Colonic mucosa (tissue), 4 donors: Measurements from ENCODE around the gene FAM219A. TPM values are rescaled to one million over a fixed set of nuclear protein-coding genes. Genes with fewer than 3 reads are reported as not detected.
A peak's percentile ranks its signal among the peaks of the same experiment; 100 is the strongest.

Experiments
- DNase-seq: peaks from one replicate; pipeline ENCODE4 v3.0.0-alpha.2; 2020
- H3K27ac ChIP-seq: fragments of 200-600 bp; one replicate; pipeline ENCODE4 v1.8.0; 2021
- H3K27me3 ChIP-seq: fragments of 200-600 bp; one replicate; pipeline ENCODE4 v1.8.0; 2021
- H3K36me3 ChIP-seq: fragments of 200-600 bp; one replicate; pipeline ENCODE4 v1.8.0; 2021
- H3K4me1 ChIP-seq: fragments of 200-600 bp; one replicate; pipeline ENCODE4 v1.8.0; 2021; ENCODE audit warnings: mild to moderate bottlenecking
- H3K4me3 ChIP-seq: fragments of 200-600 bp; one replicate; pipeline ENCODE4 v1.8.0; 2021
- H3K9ac ChIP-seq, 2 donors: one replicate each; pipeline ENCODE4 v1.7.0; 2013; ENCODE audit warnings: control low read depth in 2 of 2, low read depth in 2 of 2, low read length in 2 of 2
- H3K9me3 ChIP-seq: fragments of 200-600 bp; one replicate; pipeline ENCODE4 v1.8.0; 2021
- CTCF ChIP-seq: fragments of 200-600 bp; IDR thresholded peaks from one replicate; pipeline ENCODE4 v1.8.0; 2022; ENCODE audit warnings: antibody characterized with exemption, mild to moderate bottlenecking
- intact Hi-C: fragments of 100-400 bp; cut with DNase I; formaldehyde crosslinking; loops from one replicate; pipeline ENCODE4 v1.14.1; 2022
- total RNA-seq, 2 donors: library from RNA; stranded (reverse); fragmentation: NEBNext Ultra II Directional in 1 of 2; extraction: Animal tissue kit (Norgen Biotek cat#: 25700) in 1 of 2; gene quantifications; one replicate each; pipeline ENCODE4 v1.2.1, GENCODE V29; 2021
- donor health status: healthy.
- donor health status: DM: no; HTN: no; CAD: no.
- donor health status: DM: no; HTN: no; CAD: no.

FAM219A gene
- total RNA-seq, 2 donors from 2014 or later, result 6.3 to 7.5 TPM

GRCh38 chr9:34437006-34437925 is 21.1 kb downstream of the FAM219A start:
- H3K27me3 ChIP-seq, result no peaks in the 10 kb centered on the region
- H3K9me3 ChIP-seq, result no peaks in the 10 kb centered on the region
- TF ChIP-seq CTCF, result peak; percentile 73
- H3K27ac ChIP-seq, result no peak overlapping the region
- intact Hi-C loops, result loop anchor here (2.0 to 5.0 kb wide), 3 partner anchors 64 to 155 kb away; no protein-coding TSS in a partner anchor
- H3K36me3 ChIP-seq, result no peaks in the 10 kb centered on the region
- DNase-seq, result peak; percentile 65
- H3K4me1 ChIP-seq, result no peaks in the 10 kb centered on the region
- H3K4me3 ChIP-seq, result no peak overlapping the region
- H3K9ac ChIP-seq, result no peak overlapping the region

GRCh38 chr9:34431667-34432066 is 26.7 kb downstream of the FAM219A start:
- no peak for TF ChIP-seq CTCF
- Histone ChIP-seq H3K27ac (no peak overlapping the region), H3K27me3 (no peaks in the 10 kb centered on the region), H3K9ac (no peak overlapping the region), H3K9me3 (no peaks in the 10 kb centered on the region), H3K4me1 (no peaks in the 10 kb centered on the region), H3K36me3 (no peaks in the 10 kb centered on the region), H3K4me3 (no peak overlapping the region)
- intact Hi-C loops, result no loop called here
- DNase-seq, result no peak

DNA sequence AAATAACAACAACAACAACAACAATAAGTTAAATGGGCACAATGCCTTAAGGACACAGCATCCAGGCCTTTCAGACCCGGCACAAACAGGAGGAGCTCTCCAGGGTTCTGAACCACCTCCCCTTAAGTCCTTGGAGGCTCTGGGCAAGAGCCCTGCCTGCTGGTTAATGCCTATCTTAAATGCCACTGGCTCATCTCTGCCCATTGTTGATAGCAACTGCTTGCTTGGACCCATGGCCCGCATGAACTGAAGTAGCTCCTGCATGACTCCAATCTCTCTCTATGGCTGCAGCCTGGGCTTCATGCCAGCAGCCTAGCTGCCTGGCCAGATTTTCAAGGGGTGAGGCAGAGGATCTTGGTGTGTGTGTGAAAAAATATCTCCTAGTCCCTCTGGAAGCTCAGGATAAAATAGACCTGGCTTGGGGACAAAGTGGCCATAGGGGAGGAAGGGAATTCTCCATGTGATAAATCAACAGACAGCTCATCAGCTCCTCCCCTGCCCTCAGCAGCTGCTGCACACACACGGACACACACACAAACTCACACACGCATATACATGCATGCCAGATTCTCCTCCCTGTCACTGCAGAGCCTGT is 27.4 kb downstream of the FAM219A start:
- no peak overlapping the region for H3K9ac ChIP-seq
- peak; percentile 32 for DNase-seq
- no peaks in the 10 kb centered on the region for H3K36me3 ChIP-seq
- intact Hi-C loops, result no loop called here
- no peaks in the 10 kb centered on the region for H3K9me3 ChIP-seq
- no peak for TF ChIP-seq CTCF
- no peak overlapping the region for H3K27ac ChIP-seq
- no peaks in the 10 kb centered on the region for H3K27me3 ChIP-seq
- no peak overlapping the region for H3K4me3 ChIP-seq
- no peaks in the 10 kb centered on the region for H3K4me1 ChIP-seq

DNA sequence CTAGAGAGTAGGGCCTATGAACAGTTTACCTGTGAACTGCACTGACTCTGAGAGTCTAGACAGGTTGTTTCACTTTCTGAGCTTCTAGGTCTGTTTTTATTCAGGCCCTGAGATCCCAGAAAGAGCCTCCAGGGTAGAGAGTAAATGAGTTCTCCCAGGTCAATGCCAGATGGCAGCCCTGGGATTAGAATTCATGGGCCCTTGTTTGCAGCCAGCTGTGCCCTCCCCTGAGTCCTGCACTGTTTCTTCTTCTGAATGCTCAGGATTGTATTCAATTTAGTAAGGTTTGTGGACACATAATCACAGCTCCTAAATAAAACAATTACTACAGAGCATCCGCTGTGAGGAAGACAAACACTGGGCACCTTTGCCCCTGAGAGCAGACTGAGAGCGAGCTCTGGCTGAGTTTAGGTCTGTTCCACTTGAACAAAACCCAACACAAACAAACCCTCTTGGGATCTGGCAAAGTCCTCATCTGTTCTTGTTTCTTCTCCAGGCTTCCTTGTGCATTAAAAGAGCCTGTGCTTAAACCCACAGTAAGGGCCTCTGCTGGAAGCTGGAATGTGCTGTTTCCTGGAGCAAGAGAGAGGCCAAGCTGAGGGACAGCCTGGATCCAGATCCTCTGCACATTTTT is 29.9 kb downstream of the FAM219A start:
- Histone ChIP-seq H3K4me1 (no peaks in the 10 kb centered on the region), H3K27me3 (no peaks in the 10 kb centered on the region), H3K9ac (no peak overlapping the region), H3K36me3 (no peaks in the 10 kb centered on the region), H3K9me3 (no peaks in the 10 kb centered on the region), H3K4me3 (no peak overlapping the region), H3K27ac (no peak overlapping the region)
- no peak for DNase-seq
- intact Hi-C loops, result no loop called here
- no peak for TF ChIP-seq CTCF

DNA sequence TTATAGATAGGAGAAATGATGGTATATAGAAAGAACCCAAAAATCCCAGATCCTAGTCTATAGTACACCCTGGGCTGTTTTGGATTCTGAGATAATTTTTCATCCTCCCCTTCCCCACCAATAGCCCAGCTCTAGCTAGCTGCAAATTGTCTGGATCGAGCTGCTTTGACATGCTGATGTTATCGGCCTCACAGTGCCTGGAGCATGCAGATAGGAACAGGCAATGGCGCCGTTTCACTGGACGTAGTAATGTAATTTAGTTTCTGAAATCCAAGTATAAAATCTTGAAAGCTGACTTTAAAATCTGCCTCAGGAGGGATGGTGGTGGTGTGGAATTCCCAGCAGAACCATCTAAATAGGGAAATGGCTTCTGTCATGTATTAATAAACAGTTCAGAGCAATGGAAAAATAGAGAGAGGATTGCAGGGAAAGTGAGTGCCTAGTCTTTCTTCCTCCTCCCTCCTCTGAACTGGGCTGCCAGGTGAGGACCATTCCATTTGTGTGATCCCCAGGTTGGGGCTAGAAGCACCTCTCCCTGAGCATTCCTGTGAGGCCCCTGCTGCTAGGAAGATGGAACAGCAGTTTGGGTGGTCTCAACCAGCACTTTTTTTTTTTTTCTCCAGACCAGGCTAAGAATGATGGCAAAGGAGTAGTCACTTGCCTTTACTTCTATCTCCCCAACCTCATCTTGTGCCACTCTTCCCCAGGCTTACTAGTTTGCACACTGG is 31.9 kb downstream of the FAM219A start:
- Histone ChIP-seq H3K4me3 (no peak overlapping the region), H3K36me3 (no peaks in the 10 kb centered on the region), H3K9me3 (no peaks in the 10 kb centered on the region), H3K27ac (no peak overlapping the region), H3K27me3 (no peaks in the 10 kb centered on the region), H3K9ac (no peak overlapping the region), H3K4me1 (no peaks in the 10 kb centered on the region)
- no peak for TF ChIP-seq CTCF
- no peak for DNase-seq
- intact Hi-C loops, result no loop called here
